GM18505 (cell line): Measurements from ENCODE around the gene DDX17.
"Not testable (repeated sequence)": the region's sequence is repeated elsewhere in the genome, so short reads cannot be mapped to it uniquely, and the experiment has no call there.

Experiments
- ATAC-seq: cut with Tn5 transposase; IDR thresholded peaks from one replicate; pipeline ENCODE4 v1.9.1; 2021; ENCODE audit not compliant: unreplicated experiment
- POLR2A ChIP-seq: IDR thresholded peaks from 4 replicates; pipeline ENCODE4 v1.6.1; 2011; ENCODE audit warnings: borderline replicate concordance; ENCODE audit not compliant: insufficient read depth, insufficient read length; ENCODE audit errors: extremely low read depth

Gene DDX17

DNA sequence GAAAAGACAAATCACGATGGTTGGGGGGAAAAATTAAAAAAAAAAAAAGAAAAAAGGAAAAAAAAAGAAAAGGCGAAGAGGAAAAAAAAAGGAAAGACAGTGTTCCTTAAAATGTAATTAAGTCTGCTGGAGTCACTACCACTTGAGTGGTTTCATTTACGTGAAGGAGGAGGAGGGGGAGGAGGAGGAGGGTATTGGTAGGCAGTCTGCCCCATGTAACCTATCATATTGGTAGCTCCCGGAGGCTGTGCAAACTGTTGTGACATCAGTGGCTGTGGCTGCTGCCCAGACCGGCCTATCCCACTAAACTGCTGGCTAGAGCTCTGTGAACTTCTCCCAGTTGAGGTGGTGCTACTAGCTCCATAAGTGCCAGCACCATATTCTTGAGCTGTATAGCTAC lies 20.3 kb downstream of the DDX17 start:
- no peak for TF ChIP-seq POLR2A
- no peak for ATAC-seq

DNA sequence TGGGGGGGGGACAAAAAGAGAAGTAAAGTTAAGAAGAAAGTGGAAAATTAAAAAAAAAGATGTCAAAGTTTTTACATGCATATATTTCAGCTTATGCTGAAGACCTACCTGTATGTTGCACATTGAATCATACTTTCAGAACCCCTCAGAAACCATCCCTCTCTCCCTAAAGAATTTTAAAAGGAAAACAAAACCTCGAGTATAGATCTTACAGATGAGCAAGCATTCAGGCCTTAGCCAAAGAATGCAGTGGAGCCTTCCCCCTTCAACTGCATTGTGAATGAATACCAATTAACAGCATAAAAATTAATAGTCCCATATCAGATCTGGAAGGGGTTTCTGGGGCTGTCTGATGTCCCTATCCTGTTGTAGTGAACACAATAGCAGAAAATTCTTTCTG lies 21.9 kb downstream of the DDX17 start:
- no peak for ATAC-seq
- TF ChIP-seq POLR2A, result no peak

DNA sequence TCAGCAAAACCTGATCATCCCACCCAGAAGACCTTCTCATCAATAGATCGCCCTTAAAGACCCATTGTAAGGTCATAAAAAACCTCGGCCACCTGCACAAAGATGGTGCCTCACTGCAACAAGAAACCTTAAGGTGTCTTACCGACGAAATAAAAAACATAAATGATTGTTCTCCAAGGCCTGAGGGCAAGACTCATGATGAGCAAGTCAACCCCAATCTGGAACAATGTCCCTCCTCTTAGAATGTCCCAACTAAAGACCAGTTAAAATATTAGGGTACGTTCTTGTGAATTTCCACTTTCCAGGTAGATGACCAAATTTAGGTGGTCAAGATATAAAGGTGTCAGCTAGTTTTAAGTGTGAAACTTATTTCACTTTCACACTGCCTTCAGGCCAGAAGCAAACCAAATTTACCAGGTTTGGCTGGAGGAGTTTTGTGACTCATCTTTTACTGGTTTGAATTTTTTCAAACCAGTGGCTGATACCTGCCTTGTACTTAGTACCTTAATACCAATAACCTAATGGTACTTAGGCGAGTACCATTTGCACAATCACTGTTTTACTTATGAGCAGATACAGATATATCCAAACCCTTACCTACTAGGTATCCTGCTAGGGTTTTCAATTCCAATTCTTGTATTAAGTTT lies 23.3 kb downstream of the DDX17 start:
- ATAC-seq, result no peak
- no peak for TF ChIP-seq POLR2A

DNA sequence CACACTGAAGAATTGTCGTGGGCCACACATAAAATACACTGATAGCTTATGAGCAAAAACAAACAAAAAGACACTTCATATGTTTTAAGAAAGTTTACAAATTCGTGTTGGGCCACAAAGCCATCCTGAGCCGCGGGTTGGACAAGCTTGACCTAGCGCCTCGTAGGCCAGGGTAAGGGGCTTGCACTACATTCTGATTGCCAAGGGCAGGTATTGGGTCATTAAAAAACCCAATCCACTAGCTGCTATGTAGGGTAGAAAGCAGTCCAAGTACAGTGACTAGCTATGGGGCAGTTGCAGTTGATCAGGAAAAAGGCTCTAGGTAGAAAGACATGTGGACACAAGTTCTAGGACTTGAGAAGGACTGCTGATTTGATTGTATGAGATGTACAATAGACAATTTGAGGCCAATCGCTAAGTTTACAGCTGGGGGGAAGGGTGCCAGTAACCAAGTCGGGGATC lies 24.2 kb downstream of the DDX17 start:
- ATAC-seq, result no peak
- TF ChIP-seq POLR2A, result no peak

DNA sequence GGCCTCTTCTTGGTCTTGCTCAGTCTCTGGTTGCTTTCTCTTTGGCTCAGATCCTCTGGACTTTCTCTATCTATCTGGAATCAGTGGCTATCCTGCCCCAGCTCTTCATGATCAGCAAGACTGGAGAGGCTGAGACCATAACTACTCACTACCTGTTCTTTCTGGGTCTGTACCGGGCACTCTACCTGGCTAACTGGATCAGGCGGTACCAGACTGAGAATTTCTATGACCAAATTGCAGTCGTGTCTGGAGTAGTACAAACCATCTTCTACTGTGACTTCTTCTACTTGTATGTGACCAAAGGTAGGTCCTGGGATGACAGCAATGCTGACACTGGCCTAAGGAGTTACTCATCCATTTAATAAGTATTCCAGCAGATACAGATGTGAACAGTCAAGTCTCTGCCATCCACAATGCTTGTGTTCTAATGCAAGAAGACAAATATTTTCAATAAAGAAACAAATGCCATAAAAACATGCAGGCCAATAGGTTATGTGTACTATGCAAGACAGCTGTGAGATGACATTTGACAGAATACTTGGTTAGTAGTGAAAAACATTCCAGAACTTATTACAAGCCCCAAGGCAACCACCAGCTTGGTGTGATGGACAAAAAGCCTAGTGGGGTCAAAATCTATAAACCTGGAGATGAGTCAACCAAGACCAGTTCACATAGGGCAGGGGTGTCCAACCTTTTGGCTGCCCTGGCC lies 24.8 kb downstream of the DDX17 start:
- ATAC-seq, result no peak
- no peak for TF ChIP-seq POLR2A

DNA sequence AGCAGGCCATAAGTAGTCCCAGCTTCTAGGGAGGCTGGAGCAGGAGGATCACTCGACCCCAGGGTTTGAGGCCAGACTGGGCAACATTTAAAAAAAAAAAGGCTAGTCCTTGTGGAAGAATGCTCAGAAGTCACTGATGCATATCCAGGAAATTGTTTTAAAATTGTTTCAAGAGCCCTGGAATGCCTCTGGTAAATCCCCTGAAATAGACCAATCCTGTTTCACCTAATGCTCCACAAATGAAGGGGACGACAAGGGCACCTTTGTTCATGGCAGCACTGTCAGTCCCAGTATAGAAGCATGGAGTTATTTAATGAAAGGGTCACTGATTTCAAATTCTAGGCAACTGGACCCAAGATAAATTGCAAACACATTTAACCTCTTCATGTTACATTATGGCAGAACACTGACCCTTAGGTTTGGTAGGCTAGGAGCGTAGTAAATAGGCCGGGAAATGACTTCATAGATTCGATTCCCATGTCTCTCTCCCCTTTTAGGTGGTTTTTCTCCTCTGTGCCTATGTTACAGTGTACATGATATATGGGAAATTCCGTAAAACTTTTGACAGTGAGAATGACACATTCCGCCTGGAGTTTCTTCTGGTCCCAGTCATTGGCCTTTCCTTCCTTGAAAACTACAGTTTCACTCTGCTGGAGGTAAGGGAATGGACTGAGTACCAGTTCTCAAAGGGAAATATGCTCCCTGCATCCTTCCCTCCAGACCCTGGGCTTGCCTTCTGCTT lies 26.8 kb downstream of the DDX17 start:
- ATAC-seq, result no peak
- no peak for TF ChIP-seq POLR2A

DNA sequence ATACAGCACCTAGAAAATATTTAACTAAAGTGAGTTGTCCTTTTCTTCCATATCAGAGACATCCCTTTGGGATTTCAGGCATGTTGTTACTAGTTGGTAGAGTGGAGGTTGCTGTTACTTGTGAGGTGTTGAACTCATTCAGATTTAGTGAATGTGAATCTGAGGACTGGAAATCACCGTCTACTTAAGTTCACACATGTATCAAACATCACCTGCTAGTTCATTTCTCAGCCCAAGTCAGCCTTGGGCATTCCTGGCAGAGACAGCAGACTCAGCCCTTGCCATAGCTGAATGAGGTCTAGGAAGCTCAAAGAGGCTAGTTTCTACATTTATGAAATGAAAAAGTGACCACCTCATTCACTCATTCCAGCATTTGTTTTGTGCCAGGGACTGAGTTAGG lies 28.5 kb downstream of the DDX17 start:
- TF ChIP-seq POLR2A, result no peak
- ATAC-seq, result no peak

DNA sequence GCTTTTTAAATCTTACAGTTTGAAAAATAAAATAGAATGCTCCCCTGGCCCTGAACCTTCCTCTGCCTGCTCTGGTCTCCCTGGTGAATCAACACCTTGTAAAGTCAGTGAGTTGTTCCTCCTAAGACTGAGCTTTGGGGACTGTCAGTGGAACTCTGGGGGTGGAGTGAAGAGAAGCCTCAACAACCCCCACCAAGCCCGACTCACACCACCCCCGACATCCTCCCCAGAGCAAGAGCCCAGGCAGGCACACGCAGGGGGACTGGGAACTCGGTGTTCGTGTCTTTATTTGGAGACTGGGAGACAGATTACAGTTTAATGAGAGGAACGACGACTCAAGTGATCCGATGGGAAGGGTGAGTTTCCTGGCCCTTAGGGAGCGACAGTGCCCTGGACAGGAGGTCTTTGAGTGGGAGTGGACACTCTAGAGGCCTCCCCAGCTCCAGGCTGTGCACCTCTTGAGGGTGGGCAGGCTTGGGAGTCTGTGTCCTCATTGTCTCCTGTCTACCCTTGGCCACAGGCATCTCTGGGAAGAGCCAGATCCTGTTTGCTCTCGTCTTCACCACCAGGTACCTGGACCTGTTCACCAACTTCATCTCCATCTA lies 32.0 kb downstream of the DDX17 start:
- TF ChIP-seq POLR2A, result no peak

DNA sequence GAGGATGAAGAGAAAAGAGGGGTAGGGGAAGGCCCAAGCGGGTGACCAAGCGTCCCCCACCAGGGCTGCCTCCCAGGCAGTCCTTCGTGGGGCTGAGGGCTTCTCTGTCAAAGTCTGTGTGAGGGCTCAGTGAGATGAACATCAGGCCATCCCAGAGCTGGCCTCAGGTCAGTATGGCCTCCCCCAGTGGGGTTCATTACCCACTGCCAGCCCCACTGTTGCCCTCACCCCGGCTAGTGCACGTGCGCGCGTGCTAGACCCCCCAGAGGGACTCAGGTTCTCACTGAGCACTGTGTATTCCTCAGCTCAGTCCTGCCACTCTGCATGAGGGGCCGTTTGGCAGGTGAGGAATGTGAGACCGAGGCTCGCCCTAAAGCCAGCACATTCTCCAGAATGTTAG lies 34.9 kb downstream of the DDX17 start:
- TF ChIP-seq POLR2A, result no peak
- ATAC-seq, result no peak

More for the DNA sequence above, 32.0 kb downstream of the DDX17 start:
- no peak for ATAC-seq

DNA sequence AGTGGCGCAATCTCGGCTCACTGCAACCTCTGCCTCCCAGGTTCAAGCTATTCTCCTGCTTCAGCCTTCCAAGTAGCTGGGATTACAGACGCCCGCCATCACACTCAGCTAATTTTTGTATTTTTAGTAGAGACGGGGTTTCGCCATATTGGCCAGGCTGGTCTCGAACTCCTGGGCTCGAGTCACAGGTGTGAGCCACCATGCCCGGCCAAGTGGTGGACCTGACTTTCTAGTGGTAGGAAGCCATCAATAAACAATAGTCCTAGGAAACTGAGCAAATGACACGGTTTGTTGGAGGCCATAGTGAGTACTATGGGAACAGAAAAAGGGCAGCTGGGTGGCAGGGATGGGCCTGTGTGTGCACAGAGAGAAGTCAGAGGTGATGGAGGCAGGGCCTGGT lies 35.9 kb downstream of the DDX17 start:
- not testable (repeated sequence) for ATAC-seq

DNA sequence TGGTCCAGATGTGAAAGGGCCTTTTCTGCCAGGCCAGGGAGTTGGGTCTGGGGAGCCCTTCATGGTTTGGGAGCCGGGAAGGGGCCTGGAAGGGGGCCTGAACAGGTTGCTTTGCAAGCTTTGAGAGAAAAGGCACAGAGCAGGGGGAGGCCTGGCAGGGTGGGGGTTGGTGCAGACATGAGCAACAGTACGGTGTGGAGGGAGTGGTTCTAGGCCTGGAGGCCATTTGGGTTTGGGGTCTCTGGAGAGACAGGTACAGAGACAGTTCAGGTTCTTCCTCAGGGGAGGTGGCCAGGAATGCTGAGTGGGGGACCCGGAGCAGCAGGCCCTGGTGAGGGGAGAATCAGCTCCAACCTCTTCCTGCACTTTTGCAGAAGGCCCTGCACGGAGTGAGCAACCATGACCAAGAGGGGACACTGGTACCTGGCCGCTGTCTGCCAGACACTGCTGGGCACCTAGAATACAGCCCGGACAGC lies 36.8 kb downstream of the DDX17 start:
- no peak for ATAC-seq
- no peak for TF ChIP-seq POLR2A

DNA sequence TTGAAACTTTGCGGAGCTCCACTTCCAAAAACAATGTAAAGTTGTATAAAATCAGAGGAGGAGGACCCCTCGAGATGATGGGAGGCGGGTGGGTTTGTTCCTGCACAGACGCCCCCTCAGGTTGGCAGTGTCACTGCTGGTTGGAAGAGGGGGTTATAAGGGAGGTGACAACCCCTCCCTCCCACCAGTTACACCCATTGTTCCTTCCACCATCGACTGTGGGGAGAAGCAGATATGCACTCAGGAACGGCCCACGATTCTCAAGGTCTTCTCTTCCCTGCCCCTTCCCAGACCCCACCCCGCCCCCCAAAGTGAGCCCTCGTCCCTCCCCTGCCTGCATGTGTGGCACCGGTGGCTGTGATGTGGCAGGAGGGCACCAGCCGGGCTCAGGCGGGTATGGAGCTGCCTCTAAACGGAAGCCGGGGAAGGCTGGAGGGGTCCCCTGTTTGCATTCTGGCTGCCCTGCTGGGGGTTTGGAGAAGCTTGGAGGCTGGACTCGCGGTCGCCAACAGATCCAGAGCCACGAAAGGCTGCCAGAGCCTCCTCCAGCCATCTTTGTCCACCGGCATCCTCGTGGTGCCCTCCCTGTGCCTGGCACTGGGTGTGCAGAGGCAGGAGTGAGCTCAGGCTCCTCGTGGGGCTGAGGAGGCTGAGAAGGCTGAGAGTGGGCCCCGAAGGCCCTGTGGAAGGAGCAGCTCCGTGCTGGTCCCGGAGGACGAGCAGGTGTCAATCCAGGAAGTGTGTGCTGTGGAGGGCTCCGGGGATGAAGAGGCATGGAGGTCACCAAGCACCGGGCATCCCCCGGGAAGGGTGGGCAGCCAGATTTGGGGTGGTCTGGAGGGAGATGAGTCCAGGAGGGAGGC lies 37.4 kb downstream of the DDX17 start:
- no peak for TF ChIP-seq POLR2A
- ATAC-seq, result no peak
